ENCODE data around the gene CARS2.

Gene CARS2

GRCh38 chr13:110628952-110629701 is 76.8 kb downstream of the CARS2 start:
- no peak for TF ChIP-seq USF1 (IDR thresholded peaks at IDR 0.05)
- no peak for TF ChIP-seq FOXM1 (IDR thresholded peaks at IDR 0.05; ENCODE audit: borderline replicate concordance, low read depth)
- TF ChIP-seq, protein P1, sequence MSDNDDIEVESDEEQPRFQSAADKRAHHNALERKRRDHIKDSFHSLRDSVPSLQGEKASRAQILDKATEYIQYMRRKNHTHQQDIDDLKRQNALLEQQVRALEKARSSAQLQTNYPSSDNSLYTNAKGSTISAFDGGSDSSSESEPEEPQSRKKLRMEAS (IDR thresholded peaks at IDR 0.05), result no peak
- TF ChIP-seq RAD21 (IDR thresholded peaks at IDR 0.05; ENCODE audit: low read depth), result no peak

GRCh38 chr13:110628477-110628793 is 77.5 kb downstream of the CARS2 start:
- no peak for TF ChIP-seq TAF1 (IDR thresholded peaks at IDR 0.05; ENCODE audit: low read depth)
- TF ChIP-seq, protein P1 (IDR thresholded peaks at IDR 0.05), result no peak
- TF ChIP-seq EGR1 (IDR thresholded peaks at IDR 0.05), result no peak
- TF ChIP-seq FOXM1 (IDR thresholded peaks at IDR 0.05; ENCODE audit: borderline replicate concordance, low read depth), result no peak
- TF ChIP-seq ZBTB7A (IDR thresholded peaks at IDR 0.05; ENCODE audit: low read depth), result no peak
- no peak for TF ChIP-seq TEAD4 (IDR thresholded peaks at IDR 0.05)
- TF ChIP-seq CEBPB (IDR thresholded peaks at IDR 0.05), result no peak
- no peak for TF ChIP-seq EP300 (IDR thresholded peaks at IDR 0.05; ENCODE audit: borderline replicate concordance)
- TF ChIP-seq USF1 (IDR thresholded peaks at IDR 0.05), result no peak
- TF ChIP-seq REST (IDR thresholded peaks at IDR 0.05; ENCODE audit: low read depth), result no peak
- no peak for TF ChIP-seq RAD21 (IDR thresholded peaks at IDR 0.05; ENCODE audit: low read depth)
- no peak for TF ChIP-seq NFIC (IDR thresholded peaks at IDR 0.05)
- no peak for TF ChIP-seq YY1 (IDR thresholded peaks at IDR 0.05; ENCODE audit: low read depth)
- TF ChIP-seq TCF12 (IDR thresholded peaks at IDR 0.05; ENCODE audit: low read depth), result no peak
- TF ChIP-seq CREB1 (IDR thresholded peaks at IDR 0.05; ENCODE audit: low read depth), result no peak

GRCh38 chr13:110627761-110628476 is 78.0 kb downstream of the CARS2 start:
- TF ChIP-seq, protein P1 (IDR thresholded peaks at IDR 0.05), result no peak
- no peak for TF ChIP-seq NFIC (IDR thresholded peaks at IDR 0.05)
- no peak for TF ChIP-seq ZBTB7A (IDR thresholded peaks at IDR 0.05; ENCODE audit: low read depth)
- no peak for TF ChIP-seq FOXM1 (IDR thresholded peaks at IDR 0.05; ENCODE audit: borderline replicate concordance, low read depth)
- TF ChIP-seq RAD21 (IDR thresholded peaks at IDR 0.05; ENCODE audit: low read depth), result no peak
- no peak for TF ChIP-seq USF1 (IDR thresholded peaks at IDR 0.05)
- TF ChIP-seq REST (IDR thresholded peaks at IDR 0.05; ENCODE audit: low read depth), result no peak
- no peak for TF ChIP-seq EP300 (IDR thresholded peaks at IDR 0.05; ENCODE audit: borderline replicate concordance)
- TF ChIP-seq TCF12 (IDR thresholded peaks at IDR 0.05; ENCODE audit: low read depth), result no peak
- TF ChIP-seq YY1 (IDR thresholded peaks at IDR 0.05; ENCODE audit: low read depth), result no peak
- no peak for TF ChIP-seq TEAD4 (IDR thresholded peaks at IDR 0.05)
- no peak for TF ChIP-seq TAF1 (IDR thresholded peaks at IDR 0.05; ENCODE audit: low read depth)
- TF ChIP-seq CREB1 (IDR thresholded peaks at IDR 0.05; ENCODE audit: low read depth), result no peak
- TF ChIP-seq CEBPB (IDR thresholded peaks at IDR 0.05), result no peak
- no peak for TF ChIP-seq EGR1 (IDR thresholded peaks at IDR 0.05)

- TF ChIP-seq USF1 (IDR thresholded peaks at IDR 0.05) (no peak), TAF1 (IDR thresholded peaks at IDR 0.05; ENCODE audit: low read depth) (no peak), ZBTB7A (IDR thresholded peaks at IDR 0.05; ENCODE audit: low read depth) (no peak), NFIC (IDR thresholded peaks at IDR 0.05) (no peak), FOXM1 (IDR thresholded peaks at IDR 0.05; ENCODE audit: borderline replicate concordance, low read depth) (no peak), RAD21 (IDR thresholded peaks at IDR 0.05; ENCODE audit: low read depth) (no peak), YY1 (IDR thresholded peaks at IDR 0.05; ENCODE audit: low read depth) (no peak)
Measured at GRCh38 chr13:110627351-110627750, 78.6 kb downstream of the CARS2 start.

Measured in Ishikawa (cell line).